Gastrocnemius medialis (tissue), 4 donors: ENCODE data around the gene R3HDM2. TPM values are rescaled to one million over a fixed set of nuclear protein-coding genes. Genes with fewer than 3 reads are reported as not detected.

Source experiments
- ATAC-seq, 2 donors: fragments of 150-250 bp; one replicate each; pipeline ENCODE4 v1.9.1; 2016
- DNase-seq, 2 donors: peaks; one replicate each; pipeline ENCODE4 v3.0.0-alpha.2; 2019
- H3K27ac ChIP-seq, 4 donors: fragments of 200-600 bp; sonication (generic); 1 replicate in 1 of 4; 2 replicates in 3 of 4; pipeline ENCODE4 v1.5.1; 2016 to 2018; ENCODE audit warnings: mild to moderate bottlenecking in 2 of 4, moderate library complexity in 1 of 4
- H3K27me3 ChIP-seq, 3 donors: fragments of 200-600 bp; sonication (generic) in 2 of 3; 1 replicate in 1 of 3; 2 replicates in 2 of 3; pipeline versions ENCODE4 v1.5.1 to v1.6.0; 2016 to 2019; ENCODE audit warnings: mild to moderate bottlenecking in 1 of 3, moderate library complexity in 1 of 3
- H3K36me3 ChIP-seq, 2 donors: fragments of 200-600 bp; sonication (generic) in 1 of 2; one replicate each; pipeline ENCODE4 v1.5.1; 2017 to 2018
- H3K4me1 ChIP-seq, 2 donors: fragments of 200-600 bp; sonication (generic) in 1 of 2; one replicate each; pipeline ENCODE4 v1.5.1; 2016 to 2017; ENCODE audit warnings: mild to moderate bottlenecking in 2 of 2
- H3K4me3 ChIP-seq, 4 donors: fragments of 200-600 bp; sonication (generic) in 3 of 4; 1 replicate in 1 of 4; 2 replicates in 3 of 4; pipeline ENCODE4 v1.5.1; 2016 to 2019; ENCODE audit warnings: mild to moderate bottlenecking in 2 of 4
- H3K9me3 ChIP-seq, 3 donors: fragments of 200-600 bp; sonication (generic) in 2 of 3; 1 replicate in 1 of 3; 2 replicates in 2 of 3; pipeline ENCODE4 v1.5.1; 2016 to 2019
- POLR2A ChIP-seq, 2 donors: fragments of 450-650 bp; IDR thresholded peaks; one replicate each; pipeline ENCODE4 v1.6.1; 2017; ENCODE audit warnings: antibody characterized with exemption in 2 of 2, mild to moderate bottlenecking in 2 of 2, moderate library complexity in 2 of 2
- in situ Hi-C, 4 donors: fragments of 200-750 bp; cut with MboI; loops; one replicate each; pipeline versions ENCODE4 v1.15.0 to v1.8.0; 2017; ENCODE audit warnings: low sequenced_read_pairs in 4 of 4
- intact Hi-C: fragments of 100-400 bp; cut with DNase I; formaldehyde crosslinking; loops from one replicate; pipeline ENCODE4 v1.15.1; 2023; ENCODE audit warnings: low total_unique reads
- total RNA-seq, 4 donors: library from RNA; depleted of rRNA; stranded (reverse); fragments of >200 nt; gene quantifications; one replicate each; pipeline versions ENCODE4 v1.1.0 to v1.2.3, GENCODE V29; 2016
- TF ChIP-seq, protein P1 (sequence below), 5 experiments: fragments of 450-650 bp in 3 of 5; fragments of 200-600 bp in 2 of 5; sonication (generic) in 2 of 5; IDR thresholded peaks in 4 of 5; conservative IDR thresholded peaks in 1 of 5; 1 replicate in 4 of 5; 2 replicates in 1 of 5; pipeline ENCODE4 v1.5.1; 2016 to 2019; ENCODE audit warnings: antibody characterized with exemption in 5 of 5, mild to moderate bottlenecking in 3 of 5, moderate library complexity in 3 of 5

R3HDM2 gene
- total RNA-seq, 4 donors from 2014 or later = 24.1 to 27.1 (median 25.6) TPM

- intact Hi-C loops = no loop called here
- H3K27ac ChIP-seq = no peak overlapping the region
- peaks cover 5 to 10% of the 10 kb centered on the region in 2 donors for H3K4me1 ChIP-seq
- TF ChIP-seq POLR2A (IDR thresholded peaks at IDR 0.05) = no peak
- TF ChIP-seq, protein P1, sequence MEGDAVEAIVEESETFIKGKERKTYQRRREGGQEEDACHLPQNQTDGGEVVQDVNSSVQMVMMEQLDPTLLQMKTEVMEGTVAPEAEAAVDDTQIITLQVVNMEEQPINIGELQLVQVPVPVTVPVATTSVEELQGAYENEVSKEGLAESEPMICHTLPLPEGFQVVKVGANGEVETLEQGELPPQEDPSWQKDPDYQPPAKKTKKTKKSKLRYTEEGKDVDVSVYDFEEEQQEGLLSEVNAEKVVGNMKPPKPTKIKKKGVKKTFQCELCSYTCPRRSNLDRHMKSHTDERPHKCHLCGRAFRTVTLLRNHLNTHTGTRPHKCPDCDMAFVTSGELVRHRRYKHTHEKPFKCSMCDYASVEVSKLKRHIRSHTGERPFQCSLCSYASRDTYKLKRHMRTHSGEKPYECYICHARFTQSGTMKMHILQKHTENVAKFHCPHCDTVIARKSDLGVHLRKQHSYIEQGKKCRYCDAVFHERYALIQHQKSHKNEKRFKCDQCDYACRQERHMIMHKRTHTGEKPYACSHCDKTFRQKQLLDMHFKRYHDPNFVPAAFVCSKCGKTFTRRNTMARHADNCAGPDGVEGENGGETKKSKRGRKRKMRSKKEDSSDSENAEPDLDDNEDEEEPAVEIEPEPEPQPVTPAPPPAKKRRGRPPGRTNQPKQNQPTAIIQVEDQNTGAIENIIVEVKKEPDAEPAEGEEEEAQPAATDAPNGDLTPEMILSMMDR (IDR thresholded peaks at IDR 0.05 in 4 of 5, conservative IDR thresholded peaks at IDR 0.05 in 1 of 5) = no peak
- no peaks in the 10 kb centered on the region for H3K27me3 ChIP-seq
- ATAC-seq (no peak), DNase-seq (no peak)
- H3K36me3 ChIP-seq = no peaks in the 10 kb centered on the region
- H3K9me3 ChIP-seq = no peaks in the 10 kb centered on the region
- no peak overlapping the region for H3K4me3 ChIP-seq
- in situ Hi-C loops = no loop called here
Observed at GRCh38 chr12:57420482-57420881, 10.4 kb downstream of the R3HDM2 start.

- ATAC-seq (no peak), DNase-seq (no peak)
- in situ Hi-C loops (no loop called here), intact Hi-C loops (loop anchor here (5.0 kb wide), 1 partner anchor 33 kb away; no protein-coding TSS in a partner anchor)
- Histone ChIP-seq H3K27ac (no peak overlapping the region), H3K9me3 (no peaks in the 10 kb centered on the region), H3K36me3 (no peaks in the 10 kb centered on the region), H3K27me3 (no peaks in the 10 kb centered on the region), H3K4me1 (peaks cover 6 to 10% of the 10 kb centered on the region in 2 donors), H3K4me3 (no peak overlapping the region)
- no peak for TF ChIP-seq POLR2A (IDR thresholded peaks at IDR 0.05)
- TF ChIP-seq, protein P1 (IDR thresholded peaks at IDR 0.05 in 4 of 5, conservative IDR thresholded peaks at IDR 0.05 in 1 of 5) = no peak
Observed at GRCh38 chr12:57419495-57419894, 11.3 kb downstream of the R3HDM2 start.

DNA sequence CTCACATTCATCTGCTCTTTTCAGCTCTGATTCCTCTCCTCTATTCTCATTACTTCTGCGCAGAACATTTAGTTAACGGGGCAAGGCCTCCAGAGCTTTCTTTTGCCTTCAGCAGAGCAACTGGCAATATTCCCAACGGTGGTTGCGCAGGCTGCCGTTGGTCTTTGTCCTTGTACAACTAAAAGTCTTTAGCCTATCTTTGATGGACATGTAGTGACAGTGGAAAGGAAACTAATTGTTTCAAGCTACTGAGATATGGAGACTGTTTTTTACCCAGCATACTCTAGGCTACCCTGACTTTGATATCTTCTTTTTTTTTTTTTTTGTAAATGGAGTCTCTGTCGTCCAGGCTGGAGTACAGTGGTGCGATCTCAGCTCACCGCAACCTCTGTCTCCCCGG lies 12.6 kb downstream of the R3HDM2 start:
- no peak for ATAC-seq
- no peak for DNase-seq

DNA sequence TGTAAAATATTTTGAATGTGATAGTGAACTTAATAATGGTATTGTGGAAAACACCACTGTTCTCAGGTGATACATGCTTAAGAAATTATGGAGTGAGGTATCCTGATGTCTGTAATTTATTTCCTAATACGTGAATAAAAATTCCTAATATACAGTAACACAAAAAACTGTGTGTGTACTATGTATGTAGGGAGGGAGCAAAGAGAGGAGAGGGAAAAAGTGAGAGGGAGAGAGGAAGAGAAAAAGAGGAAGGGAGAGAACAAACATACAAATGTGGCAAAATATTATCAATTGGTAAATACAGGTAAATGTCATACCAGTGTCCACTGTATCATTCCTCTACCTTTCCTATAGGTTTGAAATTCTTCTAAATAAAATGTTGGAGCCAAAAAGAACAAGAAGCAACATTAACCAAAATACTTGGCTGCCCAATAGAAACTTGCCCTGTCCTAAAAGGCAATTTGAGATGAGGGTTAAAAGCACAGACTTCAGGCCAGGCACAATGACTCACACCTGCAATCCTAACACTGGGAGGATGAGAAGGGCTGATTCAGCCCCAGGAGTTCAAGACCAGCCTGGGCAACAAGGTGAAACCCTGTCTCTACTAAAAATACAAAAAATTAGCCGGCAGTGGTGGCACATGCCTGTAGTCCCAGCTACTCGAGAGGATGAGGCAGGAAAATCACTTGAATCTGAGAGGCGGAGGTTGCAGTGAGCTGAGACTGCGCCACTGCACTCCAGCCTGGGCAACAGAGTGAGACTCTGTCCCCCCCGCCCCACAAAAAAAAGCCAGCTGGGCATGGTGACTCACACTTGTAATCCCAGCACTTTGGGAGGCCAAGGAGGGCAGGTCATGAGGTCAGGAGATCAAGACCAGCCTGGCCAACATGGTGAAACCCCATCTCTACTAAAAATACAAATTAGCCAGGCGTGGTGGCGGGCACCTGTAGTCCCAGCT lies 14.5 kb downstream of the R3HDM2 start:
- no peaks in the 10 kb centered on the region for H3K27me3 ChIP-seq
- peak in 1 of 2 donors; percentile 81 for ATAC-seq
- H3K9me3 ChIP-seq = no peaks in the 10 kb centered on the region
- intact Hi-C loops = loop anchor here (5.0 kb wide), 1 partner anchor 36 kb away; no protein-coding TSS in a partner anchor
- H3K4me1 ChIP-seq = peaks cover 10% of the 10 kb centered on the region in 2 donors
- peak overlapping the region in 2 of 4 donors; percentile 45 to 56 for H3K27ac ChIP-seq
- no peaks in the 10 kb centered on the region for H3K36me3 ChIP-seq
- TF ChIP-seq, protein P1 (IDR thresholded peaks at IDR 0.05 in 4 of 5, conservative IDR thresholded peaks at IDR 0.05 in 1 of 5) = no peak
- in situ Hi-C loops = no loop called here
- no peak for DNase-seq
- H3K4me3 ChIP-seq = no peak overlapping the region

More for the DNA sequence above, 12.6 kb downstream of the R3HDM2 start:
- TF ChIP-seq, protein P1 (IDR thresholded peaks at IDR 0.05 in 4 of 5, conservative IDR thresholded peaks at IDR 0.05 in 1 of 5) = no peak
- TF ChIP-seq POLR2A (IDR thresholded peaks at IDR 0.05) = no peak
- H3K27me3 ChIP-seq = no peaks in the 10 kb centered on the region
- H3K36me3 ChIP-seq = no peaks in the 10 kb centered on the region
- no peaks in the 10 kb centered on the region for H3K9me3 ChIP-seq
- intact Hi-C loops (loop anchor here (5.0 kb wide), 1 partner anchor 34 kb away; no protein-coding TSS in a partner anchor), in situ Hi-C loops (no loop called here)
- peaks cover 10% of the 10 kb centered on the region in 2 donors for H3K4me1 ChIP-seq
- H3K27ac ChIP-seq = no peak overlapping the region
- H3K4me3 ChIP-seq = no peak overlapping the region
